ENCODE results near the gene PIGT.

The PIGT gene

GRCh38 chr20:45452772-45453691, 37.1 kb downstream of the PIGT start:
- no peaks in the 10 kb centered on the region for H3K27me3 ChIP-seq (ENCODE audit: control insufficient read depth in 1 of 2, insufficient read depth in 2 of 2, low read length in 2 of 2)
- H3K27ac ChIP-seq (ENCODE audit: low read depth, low read length): no peak overlapping the region
- H3K36me3 ChIP-seq (ENCODE audit: insufficient read depth, low read length): no peaks in the 10 kb centered on the region
- no peak overlapping the region for H3K9ac ChIP-seq (ENCODE audit: low read length)
- H3K4me3 ChIP-seq (ENCODE audit: low read depth in 1 of 2, low read length in 2 of 2): no peak overlapping the region
- peaks cover 22% of the 10 kb centered on the region for H3K4me1 ChIP-seq (ENCODE audit: insufficient read depth, low read length)
- H3K9me3 ChIP-seq (ENCODE audit: low read length): no peaks in the 10 kb centered on the region

- H3K27ac ChIP-seq (ENCODE audit: low read depth, low read length): no peak overlapping the region
- H3K36me3 ChIP-seq (ENCODE audit: insufficient read depth, low read length): no peaks in the 10 kb centered on the region
- no peak overlapping the region for H3K9ac ChIP-seq (ENCODE audit: low read length)
- H3K27me3 ChIP-seq (ENCODE audit: control insufficient read depth in 1 of 2, insufficient read depth in 2 of 2, low read length in 2 of 2): no peaks in the 10 kb centered on the region
- H3K4me3 ChIP-seq (ENCODE audit: low read depth in 1 of 2, low read length in 2 of 2): no peak overlapping the region
- no peaks in the 10 kb centered on the region for H3K4me1 ChIP-seq (ENCODE audit: insufficient read depth, low read length)
- H3K9me3 ChIP-seq (ENCODE audit: low read length): no peaks in the 10 kb centered on the region
These were observed 40.7 kb downstream of the PIGT start for GRCh38 chr20:45456632-45457031.

GRCh38 chr20:45459606-45460005, 43.7 kb downstream of the PIGT start:
- Histone ChIP-seq H3K4me3 (ENCODE audit: low read depth in 1 of 2, low read length in 2 of 2) (no peak overlapping the region), H3K9me3 (ENCODE audit: low read length) (no peaks in the 10 kb centered on the region), H3K36me3 (ENCODE audit: insufficient read depth, low read length) (no peaks in the 10 kb centered on the region), H3K9ac (ENCODE audit: low read length) (no peak overlapping the region), H3K27ac (ENCODE audit: low read depth, low read length) (no peak overlapping the region), H3K4me1 (ENCODE audit: insufficient read depth, low read length) (no peaks in the 10 kb centered on the region), H3K27me3 (ENCODE audit: control insufficient read depth in 1 of 2, insufficient read depth in 2 of 2, low read length in 2 of 2) (no peaks in the 10 kb centered on the region)

GRCh38 chr20:45461225-45461624, 45.3 kb downstream of the PIGT start:
- no peak overlapping the region for H3K27ac ChIP-seq (ENCODE audit: low read depth, low read length)
- no peak overlapping the region for H3K4me3 ChIP-seq (ENCODE audit: low read depth in 1 of 2, low read length in 2 of 2)
- no peaks in the 10 kb centered on the region for H3K4me1 ChIP-seq (ENCODE audit: insufficient read depth, low read length)
- H3K9ac ChIP-seq (ENCODE audit: low read length): no peak overlapping the region
- H3K27me3 ChIP-seq (ENCODE audit: control insufficient read depth in 1 of 2, insufficient read depth in 2 of 2, low read length in 2 of 2): no peaks in the 10 kb centered on the region
- H3K36me3 ChIP-seq (ENCODE audit: insufficient read depth, low read length): no peaks in the 10 kb centered on the region
- H3K9me3 ChIP-seq (ENCODE audit: low read length): no peaks in the 10 kb centered on the region

GRCh38 chr20:45462711-45463509, 47.0 kb downstream of the PIGT start:
- Histone ChIP-seq H3K27me3 (ENCODE audit: control insufficient read depth in 1 of 2, insufficient read depth in 2 of 2, low read length in 2 of 2) (no peaks in the 10 kb centered on the region), H3K36me3 (ENCODE audit: insufficient read depth, low read length) (no peaks in the 10 kb centered on the region), H3K4me3 (ENCODE audit: low read depth in 1 of 2, low read length in 2 of 2) (no peak overlapping the region), H3K9me3 (ENCODE audit: low read length) (no peaks in the 10 kb centered on the region), H3K27ac (ENCODE audit: low read depth, low read length) (no peak overlapping the region), H3K4me1 (ENCODE audit: insufficient read depth, low read length) (no peaks in the 10 kb centered on the region), H3K9ac (ENCODE audit: low read length) (no peak overlapping the region)

GRCh38 chr20:45463709-45464108, 47.8 kb downstream of the PIGT start:
- Histone ChIP-seq H3K9ac (ENCODE audit: low read length) (no peak overlapping the region), H3K9me3 (ENCODE audit: low read length) (no peaks in the 10 kb centered on the region), H3K4me3 (ENCODE audit: low read depth in 1 of 2, low read length in 2 of 2) (no peak overlapping the region), H3K27me3 (ENCODE audit: control insufficient read depth in 1 of 2, insufficient read depth in 2 of 2, low read length in 2 of 2) (no peaks in the 10 kb centered on the region), H3K4me1 (ENCODE audit: insufficient read depth, low read length) (no peaks in the 10 kb centered on the region), H3K36me3 (ENCODE audit: insufficient read depth, low read length) (no peaks in the 10 kb centered on the region), H3K27ac (ENCODE audit: low read depth, low read length) (no peak overlapping the region)

- no peak overlapping the region for H3K27ac ChIP-seq (ENCODE audit: low read depth, low read length)
- H3K9me3 ChIP-seq (ENCODE audit: low read length): no peaks in the 10 kb centered on the region
- H3K4me1 ChIP-seq (ENCODE audit: insufficient read depth, low read length): no peaks in the 10 kb centered on the region
- no peaks in the 10 kb centered on the region for H3K36me3 ChIP-seq (ENCODE audit: insufficient read depth, low read length)
- H3K9ac ChIP-seq (ENCODE audit: low read length): no peak overlapping the region
- H3K4me3 ChIP-seq (ENCODE audit: low read depth in 1 of 2, low read length in 2 of 2): no peak overlapping the region
- H3K27me3 ChIP-seq (ENCODE audit: control insufficient read depth in 1 of 2, insufficient read depth in 2 of 2, low read length in 2 of 2): no peaks in the 10 kb centered on the region
These were observed 49.7 kb downstream of the PIGT start for GRCh38 chr20:45465491-45466266.

- H3K27me3 ChIP-seq (ENCODE audit: control insufficient read depth in 1 of 2, insufficient read depth in 2 of 2, low read length in 2 of 2): no peaks in the 10 kb centered on the region
- H3K4me1 ChIP-seq (ENCODE audit: insufficient read depth, low read length): no peaks in the 10 kb centered on the region
- H3K9ac ChIP-seq (ENCODE audit: low read length): no peak overlapping the region
- H3K36me3 ChIP-seq (ENCODE audit: insufficient read depth, low read length): no peaks in the 10 kb centered on the region
- no peaks in the 10 kb centered on the region for H3K9me3 ChIP-seq (ENCODE audit: low read length)
- no peak overlapping the region for H3K4me3 ChIP-seq (ENCODE audit: low read depth in 1 of 2, low read length in 2 of 2)
- no peak overlapping the region for H3K27ac ChIP-seq (ENCODE audit: low read depth, low read length)
These were observed 51.2 kb downstream of the PIGT start for GRCh38 chr20:45467172-45467571.

- Histone ChIP-seq H3K4me1 (ENCODE audit: insufficient read depth, low read length) (no peaks in the 10 kb centered on the region), H3K9me3 (ENCODE audit: low read length) (no peaks in the 10 kb centered on the region), H3K9ac (ENCODE audit: low read length) (no peak overlapping the region), H3K4me3 (ENCODE audit: low read depth in 1 of 2, low read length in 2 of 2) (no peak overlapping the region), H3K27me3 (ENCODE audit: control insufficient read depth in 1 of 2, insufficient read depth in 2 of 2, low read length in 2 of 2) (no peaks in the 10 kb centered on the region), H3K27ac (ENCODE audit: low read depth, low read length) (no peak overlapping the region), H3K36me3 (ENCODE audit: insufficient read depth, low read length) (no peaks in the 10 kb centered on the region)
These were observed 51.9 kb downstream of the PIGT start for GRCh38 chr20:45467861-45468260.

GRCh38 chr20:45469336-45470261, 53.7 kb downstream of the PIGT start, which contains the start of gene WFDC2:
TSS of gene WFDC2 (plus strand) at chr20:45469753. CDS start at chr20:45469782, 29 bp downstream.
- H3K4me1 ChIP-seq (ENCODE audit: insufficient read depth, low read length): no peaks in the 10 kb centered on the region
- H3K4me3 ChIP-seq (ENCODE audit: low read depth in 1 of 2, low read length in 2 of 2): peak within 1 kb of the TSS; percentile 10 to 73
- H3K36me3 ChIP-seq (ENCODE audit: insufficient read depth, low read length): no peaks in the 10 kb centered on the region
- H3K9me3 ChIP-seq (ENCODE audit: low read length): no peaks in the 10 kb centered on the region
- H3K27me3 ChIP-seq (ENCODE audit: control insufficient read depth in 1 of 2, insufficient read depth in 2 of 2, low read length in 2 of 2): no peaks in the 10 kb centered on the region
- H3K27ac ChIP-seq (ENCODE audit: low read depth, low read length): peak within 1 kb of the TSS; percentile 79
- peak within 1 kb of the TSS; percentile 68 for H3K9ac ChIP-seq (ENCODE audit: low read length)
